ENCODE measurements around the gene RBP4.
"Not testable (repeated sequence)": the region's sequence is repeated elsewhere in the genome, so short reads cannot be mapped to it uniquely, and the experiment has no call there.

Gene RBP4

DNA sequence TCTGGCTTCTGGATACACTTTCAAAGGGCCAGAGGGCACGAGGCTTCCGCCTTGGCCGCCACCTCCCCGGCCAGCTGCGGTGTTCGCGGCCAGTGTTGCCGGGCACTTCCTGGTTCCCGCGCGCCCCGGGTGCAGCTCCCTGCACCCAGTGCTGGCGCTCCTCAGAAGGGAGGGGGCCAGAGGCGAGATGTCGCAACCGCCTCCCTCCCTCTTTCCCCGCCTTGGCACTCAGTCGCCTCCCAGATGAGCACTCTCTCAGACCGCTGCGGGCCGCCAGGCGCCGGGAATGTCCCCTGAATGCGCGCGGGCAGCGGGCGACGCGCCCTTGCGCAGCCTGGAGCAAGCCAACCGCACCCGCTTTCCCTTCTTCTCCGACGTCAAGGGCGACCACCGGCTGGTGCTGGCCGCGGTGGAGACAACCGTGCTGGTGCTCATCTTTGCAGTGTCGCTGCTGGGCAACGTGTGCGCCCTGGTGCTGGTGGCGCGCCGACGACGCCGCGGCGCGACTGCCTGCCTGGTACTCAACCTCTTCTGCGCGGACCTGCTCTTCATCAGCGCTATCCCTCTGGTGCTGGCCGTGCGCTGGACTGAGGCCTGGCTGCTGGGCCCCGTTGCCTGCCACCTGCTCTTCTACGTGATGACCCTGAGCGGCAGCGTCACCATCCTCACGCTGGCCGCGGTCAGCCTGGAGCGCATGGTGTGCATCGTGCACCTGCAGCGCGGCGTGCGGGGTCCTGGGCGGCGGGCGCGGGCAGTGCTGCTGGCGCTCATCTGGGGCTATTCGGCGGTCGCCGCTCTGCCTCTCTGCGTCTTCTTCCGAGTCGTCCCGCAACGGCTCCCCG, 34.4 kb downstream of the RBP4 start, which contains the start of gene FFAR4:
Gene FFAR4 (plus strand): TSS at position 231 of the 842 bp plus-strand sequence. CDS start 56 bp downstream, at position 287.
- H3K4me3 ChIP-seq (ENCODE audit: low read length) = no peak within 1 kb of the TSS
- TF ChIP-seq ZNF274 (IDR thresholded peaks at IDR 0.05; ENCODE audit: low read depth, low read length) = no peak

DNA sequence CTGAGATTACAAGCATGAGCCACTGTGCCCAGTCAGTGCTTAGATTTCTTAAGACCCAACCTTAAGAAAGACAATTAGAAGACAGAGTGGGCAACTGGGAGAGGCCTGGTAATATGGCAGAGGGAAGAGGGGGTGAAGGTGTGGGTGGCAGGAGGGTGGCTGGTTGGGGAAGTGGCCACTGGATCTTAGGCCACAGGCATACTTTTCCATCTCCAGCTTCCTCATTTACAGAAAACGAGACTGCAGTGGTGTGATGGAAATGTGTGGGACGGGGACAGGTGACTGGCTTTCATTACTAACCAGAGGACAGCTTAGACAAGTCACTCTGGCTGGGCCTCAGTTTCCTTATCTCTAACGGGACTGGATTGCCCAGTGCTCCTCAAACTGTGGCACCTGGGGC, 35.6 kb downstream of the RBP4 start:
- TF ChIP-seq ZNF274 (IDR thresholded peaks at IDR 0.05; ENCODE audit: low read depth, low read length) = no peak
- no peak overlapping the region for H3K4me3 ChIP-seq (ENCODE audit: low read length)

DNA sequence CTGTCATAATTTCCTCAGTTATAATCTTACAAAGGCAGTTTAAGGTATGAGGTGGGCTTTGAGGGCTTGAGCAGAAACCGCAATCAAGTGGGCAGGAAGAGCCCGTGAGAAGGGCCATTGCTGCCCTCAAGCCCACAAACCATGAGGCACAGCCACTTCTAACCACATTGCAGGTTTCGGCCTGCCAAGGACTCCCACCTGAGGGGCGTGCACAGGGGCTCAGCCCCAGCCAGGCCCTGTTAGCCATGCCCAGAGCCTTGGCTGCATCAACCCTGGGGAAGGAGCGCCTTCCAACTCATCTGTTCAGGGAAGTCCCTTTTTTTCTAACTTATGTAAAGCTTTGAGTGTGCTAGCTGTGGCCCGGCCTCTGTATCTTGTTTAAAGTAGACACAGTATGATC, 40.5 kb downstream of the RBP4 start:
- TF ChIP-seq ZNF274 (IDR thresholded peaks at IDR 0.05; ENCODE audit: low read depth, low read length) = no peak
- no peak overlapping the region for H3K4me3 ChIP-seq (ENCODE audit: low read length)

DNA sequence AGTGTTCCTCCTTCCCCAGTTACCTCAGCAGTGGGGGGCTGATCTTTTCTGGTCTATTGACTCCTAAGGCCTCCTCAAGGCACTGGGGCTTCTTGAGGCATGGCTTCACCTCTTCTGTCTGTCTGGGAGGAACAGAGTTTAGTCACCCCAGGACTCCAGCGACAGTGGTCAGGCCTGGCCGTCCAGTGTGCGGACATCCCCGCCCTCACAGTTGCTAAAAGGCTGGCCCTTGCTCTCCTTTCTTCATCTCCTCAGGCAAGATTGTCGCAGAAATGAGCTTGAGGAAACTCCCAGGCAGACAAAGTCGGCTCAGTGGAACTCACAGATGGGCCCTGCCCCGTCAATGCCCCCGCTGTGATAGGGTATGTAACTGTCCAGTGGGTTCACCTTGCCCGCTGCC, 41.5 kb downstream of the RBP4 start:
- no peak for TF ChIP-seq ZNF274 (IDR thresholded peaks at IDR 0.05; ENCODE audit: low read depth, low read length)

DNA sequence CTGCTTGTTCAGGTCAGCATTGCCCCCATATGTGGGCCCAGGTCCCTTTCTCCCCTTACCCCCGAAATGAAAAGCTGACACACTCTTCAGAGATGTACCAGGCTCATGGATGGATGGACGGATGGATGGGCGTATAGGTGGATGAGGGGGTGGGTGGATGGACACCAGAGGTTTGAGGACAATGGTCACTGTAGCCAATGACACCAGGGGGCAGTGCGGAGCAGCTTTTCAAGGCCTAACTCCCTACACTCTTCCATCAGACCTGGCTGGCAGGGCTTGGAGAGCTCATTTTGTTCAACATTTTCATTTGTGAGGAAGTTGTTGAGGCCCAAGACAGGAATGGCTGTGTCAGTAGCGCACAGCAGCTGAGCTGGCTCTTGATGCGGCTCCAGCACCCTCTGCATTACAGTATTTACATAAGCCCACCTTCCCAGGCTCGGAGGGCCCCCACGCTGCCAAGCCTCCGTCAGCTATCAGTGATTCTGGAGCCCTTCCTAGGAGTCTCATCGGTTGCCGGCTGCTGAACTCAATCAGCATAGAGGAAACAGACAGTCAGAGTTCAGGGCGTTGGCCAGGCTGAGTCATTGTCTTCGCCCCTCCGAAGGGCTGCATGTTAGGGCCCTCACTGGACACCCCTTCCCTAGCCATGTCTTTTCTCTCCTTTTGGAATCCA, 46.1 kb downstream of the RBP4 start:
- no peak overlapping the region for H3K4me3 ChIP-seq (ENCODE audit: low read length)
- TF ChIP-seq ZNF274 (IDR thresholded peaks at IDR 0.05; ENCODE audit: low read depth, low read length) = no peak

More for the DNA sequence above, 41.5 kb downstream of the RBP4 start:
- H3K4me3 ChIP-seq (ENCODE audit: low read length) = no peak overlapping the region

DNA sequence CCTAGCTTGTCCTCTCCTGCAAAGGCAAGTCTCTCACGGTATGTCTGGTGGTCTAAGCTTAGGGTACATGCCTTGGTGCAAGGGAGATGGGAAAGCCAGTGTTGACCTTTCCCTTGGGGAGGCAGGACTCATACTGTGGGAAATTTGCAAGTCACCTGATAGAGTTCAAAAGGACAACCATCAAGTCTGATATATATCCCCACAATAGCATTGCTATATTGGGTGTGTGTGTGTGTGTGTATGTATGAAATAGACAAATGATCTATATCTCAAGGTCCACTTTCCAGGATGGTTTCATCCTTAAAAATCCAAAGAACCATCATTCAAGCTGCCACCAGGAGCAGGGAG, 46.7 kb downstream of the RBP4 start:
- no peak for TF ChIP-seq ZNF274 (IDR thresholded peaks at IDR 0.05; ENCODE audit: low read depth, low read length)
- H3K4me3 ChIP-seq (ENCODE audit: low read length) = no peak overlapping the region

DNA sequence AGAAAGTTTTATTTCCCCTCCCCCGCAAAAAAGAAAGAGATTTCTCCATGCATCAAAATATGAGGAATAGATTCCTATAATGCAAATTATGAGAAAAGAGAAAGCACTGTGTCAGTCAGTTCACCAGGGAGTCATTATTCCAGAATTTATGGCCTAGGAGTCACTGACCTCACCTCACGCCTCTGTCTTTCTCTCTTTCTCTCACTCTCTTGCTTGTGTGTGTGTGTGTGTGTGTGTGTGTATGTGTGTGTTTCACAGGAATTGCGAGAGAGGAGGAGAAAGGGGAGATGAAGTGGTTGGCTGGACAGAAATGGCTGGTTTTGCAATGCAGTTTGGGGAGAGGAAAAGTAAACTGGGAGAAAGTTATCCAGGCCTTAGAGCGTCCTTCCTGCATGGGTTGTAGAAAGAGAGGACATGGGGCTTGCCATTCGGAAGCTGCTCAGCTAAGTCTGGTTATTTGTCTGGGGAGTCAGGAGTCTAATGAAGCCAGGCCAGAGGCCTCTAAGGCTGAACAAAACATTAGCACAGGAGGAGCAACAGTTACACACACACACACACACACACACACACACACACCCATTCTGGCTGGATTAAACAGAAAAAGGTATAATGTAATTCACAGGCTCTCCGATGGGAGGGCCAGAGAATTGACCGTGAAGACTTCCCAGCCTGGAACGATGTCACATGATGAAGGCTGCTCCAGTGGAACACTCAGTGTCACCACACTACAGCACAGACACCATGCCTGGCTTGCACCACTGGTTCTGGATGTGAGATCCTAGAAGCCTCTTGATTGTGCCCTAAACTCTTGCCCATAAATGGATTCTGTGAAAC, 47.3 kb downstream of the RBP4 start:
- no peak for TF ChIP-seq ZNF274 (IDR thresholded peaks at IDR 0.05; ENCODE audit: low read depth, low read length)
- H3K4me3 ChIP-seq (ENCODE audit: low read length) = no peak overlapping the region

DNA sequence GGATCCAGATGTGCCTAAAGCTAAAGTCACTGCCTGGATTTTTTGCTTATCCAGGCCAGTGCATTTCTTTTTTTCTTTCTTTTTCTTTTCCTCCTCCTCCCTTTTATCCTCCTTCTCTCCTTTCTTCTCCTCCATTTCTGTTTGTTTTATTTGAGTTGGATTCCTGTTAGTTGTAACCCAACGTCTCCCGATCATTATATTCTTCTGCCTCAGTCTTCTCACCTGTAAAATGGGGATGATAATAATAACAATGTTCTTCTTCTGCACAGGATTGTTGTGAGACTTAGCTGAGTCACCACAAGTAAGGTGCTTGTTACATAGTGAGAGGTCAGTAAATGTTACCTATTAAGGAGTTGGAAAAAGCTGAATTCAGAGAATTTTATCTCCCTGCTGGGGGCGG, 48.3 kb downstream of the RBP4 start:
- H3K4me3 ChIP-seq (ENCODE audit: low read length) = no peak overlapping the region
- no peak for TF ChIP-seq ZNF274 (IDR thresholded peaks at IDR 0.05; ENCODE audit: low read depth, low read length)

DNA sequence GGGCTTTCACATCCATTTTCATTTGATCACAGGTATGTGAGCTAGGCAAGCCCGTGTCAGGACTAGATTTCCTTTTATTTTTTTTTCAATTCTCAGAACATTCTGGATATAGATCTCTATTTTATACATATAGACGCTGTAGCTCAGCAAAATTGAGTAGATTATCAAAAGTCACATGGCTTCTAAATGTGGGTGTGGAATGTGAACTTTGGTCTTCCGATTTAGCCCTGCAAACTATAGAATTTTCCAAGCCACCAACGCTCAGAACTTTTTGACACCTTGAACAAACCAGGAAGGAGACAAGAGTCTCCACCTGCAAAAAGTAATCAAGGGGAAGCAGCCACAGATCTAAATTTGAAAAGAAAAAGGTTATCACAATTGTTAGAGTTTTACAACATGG, 50.4 kb downstream of the RBP4 start:
- no peak for TF ChIP-seq ZNF274 (IDR thresholded peaks at IDR 0.05; ENCODE audit: low read depth, low read length)
- H3K4me3 ChIP-seq (ENCODE audit: low read length) = no peak overlapping the region

DNA sequence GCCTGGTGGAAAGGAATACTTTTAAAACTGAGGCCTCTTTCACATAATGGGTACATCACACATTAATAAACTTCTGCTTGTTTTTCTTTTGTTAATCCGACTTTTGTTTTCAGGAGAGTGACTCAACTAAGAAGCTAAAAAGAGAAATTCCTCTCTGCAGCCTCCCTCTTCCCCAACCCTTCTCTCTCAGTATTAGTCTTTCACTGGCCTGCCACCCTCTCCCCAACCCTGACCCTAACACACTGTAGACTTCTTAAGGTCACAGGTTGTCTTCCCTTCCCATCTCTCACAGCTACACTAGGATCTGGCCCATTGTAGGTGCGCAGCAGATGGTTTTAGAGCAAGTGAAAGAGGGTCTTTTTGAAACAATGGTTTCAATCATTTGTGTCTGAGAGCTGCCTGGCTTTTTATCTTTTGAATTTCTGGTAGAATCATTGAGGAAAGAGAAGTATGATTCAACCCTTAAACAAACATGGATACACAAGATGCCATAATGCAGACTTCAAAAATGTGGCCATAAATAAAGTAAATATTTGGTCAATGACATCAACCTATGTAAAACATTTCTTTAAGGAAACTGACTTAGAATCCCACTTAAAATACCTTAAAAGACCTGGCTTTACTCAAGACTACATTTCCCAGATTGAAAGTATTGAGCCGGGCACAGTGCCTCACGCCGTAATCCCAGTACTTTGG, 52.5 kb downstream of the RBP4 start:
- TF ChIP-seq ZNF274 (IDR thresholded peaks at IDR 0.05; ENCODE audit: low read depth, low read length) = no peak

DNA sequence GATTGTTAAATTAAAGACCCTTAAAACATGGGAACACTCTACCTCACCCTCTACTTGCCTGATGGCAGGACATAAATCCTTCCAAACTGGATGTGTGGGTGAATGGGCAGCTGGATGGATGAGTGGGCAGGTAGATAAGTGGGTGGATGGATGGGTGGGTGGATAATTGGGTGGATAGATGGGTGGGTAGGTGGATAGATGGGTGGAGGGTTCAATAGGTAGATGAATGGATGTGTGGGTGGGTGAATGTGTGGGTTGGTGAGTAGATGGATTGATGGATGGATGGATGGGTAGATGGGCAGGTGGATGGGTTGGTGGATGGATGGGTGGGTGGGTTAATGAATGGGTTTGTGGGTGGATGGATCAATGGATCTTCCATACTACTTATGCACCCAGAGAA, 53.5 kb downstream of the RBP4 start:
- no peak overlapping the region for H3K4me3 ChIP-seq (ENCODE audit: low read length)
- TF ChIP-seq ZNF274 (IDR thresholded peaks at IDR 0.05; ENCODE audit: low read depth, low read length) = no peak

More for the DNA sequence above, 52.5 kb downstream of the RBP4 start:
- no peak overlapping the region for H3K4me3 ChIP-seq (ENCODE audit: low read length)

DNA sequence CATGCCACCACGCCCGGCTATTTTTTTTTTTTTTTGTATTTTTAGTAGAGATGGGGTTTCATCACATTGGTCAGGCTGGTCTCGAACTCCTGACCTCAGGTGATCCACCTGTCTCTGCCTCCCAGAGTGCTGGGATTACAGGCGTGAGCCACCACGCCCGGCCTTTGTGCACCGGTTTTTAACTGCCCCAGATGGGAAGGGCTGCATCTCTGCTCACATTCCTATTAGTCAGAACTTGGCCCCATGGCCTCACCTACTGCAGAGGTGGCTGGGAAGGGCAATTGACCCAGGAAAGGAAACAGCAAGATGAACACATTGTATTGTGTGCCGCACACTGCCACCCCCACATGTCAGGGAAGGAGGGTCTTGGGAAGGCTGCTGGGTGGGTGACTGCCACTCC, 54.0 kb downstream of the RBP4 start:
- H3K4me3 ChIP-seq (ENCODE audit: low read length) = not testable (repeated sequence)

DNA sequence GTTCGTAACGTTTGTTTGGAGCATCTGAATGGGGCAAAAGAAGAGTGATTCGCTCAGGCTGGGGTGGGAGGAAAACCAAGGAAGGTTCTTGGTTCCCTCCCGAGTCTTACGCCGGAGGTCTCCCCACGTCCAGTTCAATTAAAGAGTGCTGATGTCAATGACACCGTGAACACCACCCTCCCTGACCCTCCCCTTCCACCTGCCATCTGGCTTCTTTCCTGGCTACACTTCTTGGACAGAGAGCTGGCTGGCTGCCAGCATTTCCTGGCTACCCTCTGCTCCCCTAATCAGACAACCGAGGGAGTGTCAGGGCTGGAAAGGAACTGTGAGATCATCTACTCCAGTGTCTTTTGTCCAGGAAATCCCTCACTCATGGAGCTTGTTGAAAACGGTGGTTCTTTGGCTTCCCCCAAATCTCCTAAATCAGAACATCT, 58.7 kb downstream of the RBP4 start:
- no peak overlapping the region for H3K4me3 ChIP-seq (ENCODE audit: low read length)
- no peak for TF ChIP-seq ZNF274 (IDR thresholded peaks at IDR 0.05; ENCODE audit: low read depth, low read length)

Data from GM08714 (cell line).